GM12892 (cell line): ENCODE results near the gene OTOGL.

Experiments
- POLR2A ChIP-seq: IDR thresholded peaks from 2 replicates; pipeline ENCODE4 v1.6.1; 2011; ENCODE audit warnings: low read depth, low read length, control low read depth
- POLR2AphosphoS5 ChIP-seq: IDR thresholded peaks from 2 replicates; pipeline ENCODE4 v1.6.1; 2011; ENCODE audit warnings: low read depth, low read length, control low read depth
- TAF1 ChIP-seq: IDR thresholded peaks from 2 replicates; pipeline ENCODE4 v1.6.1; 2011; ENCODE audit warnings: low read depth, mild to moderate bottlenecking, control low read depth, low read length, borderline replicate concordance

- TF ChIP-seq TAF1 = no peak
- no peak for TF ChIP-seq POLR2AphosphoS5
- TF ChIP-seq POLR2A = no peak
These were observed 169.8 kb downstream of the OTOGL start for GRCh38 chr12:80268924-80269749.
